Left lung (tissue), 10 donors: Measurements from ENCODE around the gene CCDC71. TPM values are rescaled to one million over a fixed set of nuclear protein-coding genes. Genes with fewer than 3 reads are reported as not detected.
A peak's percentile ranks its signal among the peaks of the same experiment; 100 is the strongest.

ENCODE experiments used
- ATAC-seq: fragments of 200-7000 bp; cut with Tn5 transposase; one replicate; pipeline ENCODE4 v1.9.1; 2020; ENCODE audit warnings: moderate library complexity
- DNase-seq, 4 donors: peaks; one replicate each; pipeline ENCODE4 v3.0.0-alpha.2; 2013 to 2020
- H3K27ac ChIP-seq, 2 donors: fragments of 200-600 bp; sonication (generic) in 1 of 2; one replicate each; pipeline versions ENCODE4 v1.5.0 to v1.8.0; 2020 to 2021
- H3K27me3 ChIP-seq, 2 donors: fragments of 200-600 bp; sonication (generic) in 1 of 2; one replicate each; pipeline versions ENCODE4 v1.5.0 to v1.8.0; 2020 to 2021
- H3K36me3 ChIP-seq, 2 donors: fragments of 200-600 bp; sonication (generic) in 1 of 2; one replicate each; pipeline versions ENCODE4 v1.5.0 to v1.8.0; 2020 to 2021
- H3K4me1 ChIP-seq, 2 donors: fragments of 200-600 bp; one replicate each; pipeline ENCODE4 v1.8.0; 2021
- H3K4me3 ChIP-seq, 2 donors: fragments of 200-600 bp; sonication (generic) in 1 of 2; one replicate each; pipeline versions ENCODE4 v1.5.0 to v1.8.0; 2020 to 2021; ENCODE audit warnings: mild to moderate bottlenecking in 1 of 2
- H3K9me3 ChIP-seq, 2 donors: fragments of 200-600 bp; sonication (generic) in 1 of 2; one replicate each; pipeline versions ENCODE4 v1.5.0 to v1.8.0; 2020 to 2021
- CTCF ChIP-seq, 2 donors: fragments of 200-600 bp; sonication (generic) in 1 of 2; IDR thresholded peaks; one replicate each; pipeline versions ENCODE4 v1.5.0 to v1.8.0; 2021; ENCODE audit warnings: antibody characterized with exemption in 2 of 2
- intact Hi-C, 2 donors: fragments of 100-400 bp; cut with DNase I; formaldehyde crosslinking; loops; one replicate each; pipeline versions ENCODE4 v1.11.2 to v1.14.2; 2022
- polyA plus RNA-seq, 6 donors: library from polyadenylated mRNA; unstranded; fragments of 120-200 nt; gene quantifications; one replicate each; pipeline ENCODE4 v1.2.1, GENCODE V29; 2013; ENCODE audit not compliant: insufficient read length in 6 of 6
- total RNA-seq, 2 donors: library from RNA; stranded (reverse); fragmentation: NEBNext Ultra II Directional; extraction: Animal tissue kit (Norgen Biotek cat#: 25700); gene quantifications; one replicate each; pipeline ENCODE4 v1.2.1, GENCODE V29; 2021
- donor health status: DM: no; HTN: yes; CAD: no.
- donor health status: DM: no; HTN: no; CAD: no.

The CCDC71 gene
- total and polyA plus RNA-seq, 8 donors, result 15.8 to 24.9 (median 20.5) TPM

- Histone ChIP-seq H3K36me3 (peaks cover 0 to 24% of the 10 kb centered on the region in 2 donors), H3K9me3 (no peaks in the 10 kb centered on the region), H3K4me3 (peak overlapping the region; percentile 53 to 73), H3K27me3 (no peaks in the 10 kb centered on the region), H3K4me1 (peaks cover 10 to 22% of the 10 kb centered on the region in 2 donors), H3K27ac (peak overlapping the region; percentile 82 to 84)
- ATAC-seq (peak; percentile 92), DNase-seq (peak; percentile 84 to 90 (median 86))
- no peak for TF ChIP-seq CTCF (IDR thresholded peaks at IDR 0.05)
- intact Hi-C loops, result no loop called here
Observed at GRCh38 chr3:49133226-49133951, 32.7 kb downstream of the CCDC71 start.

GRCh38 chr3:49132437-49133225, 33.5 kb downstream of the CCDC71 start, which contains the start of gene LAMB2:
TSS of gene LAMB2 (minus strand) at chr3:49133050. CDS start at chr3:49132867, 183 bp downstream.
- intact Hi-C loops, result no loop called here
- peaks cover 10 to 22% of the 10 kb centered on the region in 2 donors for H3K4me1 ChIP-seq
- peak; percentile 78 to 86 (median 80) for DNase-seq

GRCh38 chr3:49132073-49132436, 34.1 kb downstream of the CCDC71 start:
- ATAC-seq (no peak), DNase-seq (no peak)
- Histone ChIP-seq H3K9me3 (no peaks in the 10 kb centered on the region), H3K4me1 (peaks cover 10 to 22% of the 10 kb centered on the region in 2 donors), H3K4me3 (peak overlapping the region; percentile 53 to 73), H3K27ac (peak overlapping the region; percentile 82 to 84), H3K27me3 (no peaks in the 10 kb centered on the region), H3K36me3 (peaks cover 0 to 36% of the 10 kb centered on the region in 2 donors)
- no peak for TF ChIP-seq CTCF (IDR thresholded peaks at IDR 0.05)
- intact Hi-C loops, result no loop called here

More at GRCh38 chr3:49132437-49133225, 33.5 kb downstream of the CCDC71 start, which contains the start of gene LAMB2:
- Histone ChIP-seq H3K27ac (peak within 1 kb of the TSS; percentile 82 to 84), H3K4me3 (peak within 1 kb of the TSS; percentile 53 to 73), H3K27me3 (no peaks in the 10 kb centered on the region), H3K9me3 (no peaks in the 10 kb centered on the region), H3K36me3 (peaks cover 0 to 31% of the 10 kb centered on the region in 2 donors)
- ATAC-seq, result peak; percentile 92
- no peak for TF ChIP-seq CTCF (IDR thresholded peaks at IDR 0.05)

GRCh38 chr3:49131576-49131975, 34.6 kb downstream of the CCDC71 start:
- Histone ChIP-seq H3K36me3 (peaks cover 0 to 41% of the 10 kb centered on the region in 2 donors), H3K27ac (peak overlapping the region in 1 of 2 donors; percentile 82), H3K4me3 (peak overlapping the region; percentile 53 to 73), H3K27me3 (no peaks in the 10 kb centered on the region), H3K9me3 (no peaks in the 10 kb centered on the region), H3K4me1 (peaks cover 10 to 22% of the 10 kb centered on the region in 2 donors)
- DNase-seq (no peak), ATAC-seq (no peak)
- intact Hi-C loops, result no loop called here
- TF ChIP-seq CTCF (IDR thresholded peaks at IDR 0.05), result no peak

- intact Hi-C loops, result no loop called here
- H3K27ac ChIP-seq, result no peak overlapping the region
Observed at GRCh38 chr3:49131040-49131439, 35.1 kb downstream of the CCDC71 start.

More at GRCh38 chr3:49131040-49131439, 35.1 kb downstream of the CCDC71 start:
- peaks cover 10 to 22% of the 10 kb centered on the region in 2 donors for H3K4me1 ChIP-seq
- peaks cover 0 to 46% of the 10 kb centered on the region in 2 donors for H3K36me3 ChIP-seq
- no peak overlapping the region for H3K4me3 ChIP-seq
- TF ChIP-seq CTCF (IDR thresholded peaks at IDR 0.05), result no peak
- DNase-seq, result no peak
- no peak for ATAC-seq
- no peaks in the 10 kb centered on the region for H3K9me3 ChIP-seq
- H3K27me3 ChIP-seq, result no peaks in the 10 kb centered on the region
